NCI-H748 treated with DMSO at 0.1 percent for 48 hours (cell line): ENCODE results near the gene ARHGEF10L.

ENCODE experiments used
- DNase-seq: peaks from one replicate; lab custom pipeline; 2025; lab: John Stamatoyannopoulos, UW

Gene ARHGEF10L

DNA sequence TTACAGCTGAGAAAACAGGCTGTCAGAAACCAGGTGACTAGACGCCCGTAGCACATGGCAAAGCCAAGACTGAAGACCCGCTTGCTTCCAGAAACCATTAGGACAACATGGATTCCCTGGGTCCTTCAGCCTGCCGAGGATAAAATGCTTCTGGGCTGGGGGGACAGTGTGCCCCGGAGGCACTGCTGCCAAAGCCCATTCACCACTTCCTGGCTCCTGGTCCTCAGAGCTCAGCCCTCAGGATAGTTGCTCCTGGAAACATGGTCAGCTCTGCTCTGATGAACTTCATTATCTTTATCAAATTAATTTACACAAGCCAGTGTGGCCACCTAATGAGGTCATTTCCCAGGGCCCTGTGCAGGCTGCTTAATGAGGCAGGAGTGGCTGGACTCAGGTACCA, 174.5 kb downstream of the ARHGEF10L start:
- no peak for DNase-seq

DNA sequence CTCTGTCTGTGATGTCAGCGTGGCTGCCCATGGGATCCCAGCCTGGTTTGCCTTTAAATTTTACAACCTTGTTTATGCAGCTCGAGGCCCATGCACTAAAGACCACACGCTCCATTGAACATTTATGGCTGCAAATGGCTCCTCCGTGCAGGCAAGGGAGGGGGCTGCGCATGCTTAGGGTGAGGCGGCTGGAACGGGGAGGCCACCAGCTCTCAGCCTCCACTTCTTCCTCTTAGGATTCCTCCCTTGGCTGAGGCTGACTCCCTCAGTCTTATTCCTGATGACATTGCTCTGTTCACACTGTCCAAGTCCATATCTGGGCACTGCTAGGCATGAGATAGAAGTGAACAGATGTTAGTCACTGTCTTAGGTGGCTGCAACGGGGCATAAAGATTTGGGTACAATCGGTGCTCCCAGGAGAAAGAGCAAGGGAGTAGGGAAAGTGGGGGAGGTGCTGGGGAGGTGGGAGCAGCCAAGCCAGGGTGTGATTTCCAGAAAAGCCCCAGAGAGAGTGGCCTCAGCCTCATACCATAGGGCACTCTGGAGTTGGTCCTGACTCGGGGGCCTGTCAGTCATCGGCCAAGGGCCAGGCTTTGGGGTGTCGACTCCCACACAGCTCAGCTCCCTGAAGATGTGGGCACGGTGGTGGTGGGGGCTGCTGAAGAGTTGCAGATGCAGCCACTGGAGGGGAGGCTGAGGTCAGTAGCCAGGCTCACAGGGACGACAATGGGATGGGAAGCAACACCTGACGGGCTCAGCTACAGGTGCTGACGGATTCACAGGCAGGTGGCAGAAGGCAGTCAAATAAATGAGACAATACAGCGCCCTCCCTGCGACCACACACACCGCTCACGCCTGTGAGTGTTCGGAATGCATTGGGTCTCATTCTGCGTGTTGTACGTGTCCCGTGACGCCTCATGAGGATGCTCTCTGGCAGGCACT, 178.4 kb downstream of the ARHGEF10L start:
- DNase-seq, result no peak

DNA sequence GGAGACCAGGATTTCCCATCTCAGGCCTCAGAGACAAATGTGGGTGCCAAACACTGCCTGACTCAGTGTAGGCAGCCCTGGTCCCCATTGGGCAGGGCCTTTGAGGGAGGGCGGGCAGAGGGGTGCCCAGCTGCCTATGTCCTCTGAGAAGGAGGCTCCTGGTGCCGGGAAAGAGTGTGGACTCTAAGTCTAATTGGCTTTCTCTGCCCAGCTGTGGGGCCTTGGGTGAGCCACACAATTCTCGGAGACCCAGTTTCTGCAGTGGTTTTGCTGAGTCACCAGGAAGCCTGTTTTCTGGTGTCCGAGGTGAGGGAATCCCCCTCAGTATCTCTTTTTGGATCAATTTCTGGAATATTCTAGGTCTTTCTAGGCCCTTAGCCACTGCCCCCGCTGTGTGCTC, 180.4 kb downstream of the ARHGEF10L start:
- DNase-seq, result no peak

- DNase-seq, result no peak
Measured at GRCh38 chr1:17721444-17721843, 181.9 kb downstream of the ARHGEF10L start.

DNA sequence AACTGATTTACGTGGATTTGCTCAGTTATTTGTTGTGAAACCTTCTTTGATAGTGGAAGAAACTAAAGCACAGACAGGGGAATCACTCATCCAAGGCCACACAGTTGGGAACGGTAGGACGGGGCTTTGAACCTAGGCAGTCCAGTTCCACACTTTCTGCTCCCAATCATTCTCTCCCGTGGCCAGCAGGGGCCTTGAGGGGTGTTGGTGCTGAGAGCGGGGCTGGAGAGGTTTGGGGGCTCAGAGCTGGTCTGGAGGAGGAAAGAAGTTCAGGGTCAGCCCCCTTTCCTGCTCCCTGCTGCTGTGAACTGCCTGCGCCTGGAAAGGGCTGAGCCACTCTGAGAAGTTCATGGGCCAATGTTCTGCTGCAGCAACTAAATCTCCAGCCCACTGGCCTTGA, 184.2 kb downstream of the ARHGEF10L start:
- no peak for DNase-seq

DNA sequence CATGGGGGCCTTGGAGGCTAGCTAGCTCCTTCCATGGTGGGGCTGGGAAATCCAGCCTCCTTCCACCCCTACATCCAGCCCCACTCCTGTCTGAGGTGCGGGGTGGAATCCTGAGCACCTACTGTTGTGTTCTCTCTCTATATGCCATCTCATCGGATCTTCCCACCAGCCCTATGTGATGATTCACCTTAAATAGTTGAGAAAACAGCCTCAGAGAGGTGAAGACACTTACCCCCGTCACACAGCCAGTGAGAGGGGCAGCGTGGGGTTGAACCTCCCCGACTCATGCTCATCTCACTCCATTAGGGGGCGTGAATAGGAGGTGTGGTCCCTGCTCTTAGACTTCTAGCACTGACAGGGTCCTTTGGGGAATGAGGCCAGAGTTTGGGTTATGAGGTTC, 184.7 kb downstream of the ARHGEF10L start:
- DNase-seq, result no peak

- no peak for DNase-seq
Measured at GRCh38 chr1:17725084-17725719, 185.7 kb downstream of the ARHGEF10L start.

- DNase-seq, result no peak
Measured at GRCh38 chr1:17725811-17726582, 186.5 kb downstream of the ARHGEF10L start.

GRCh38 chr1:17728123-17728712, 188.7 kb downstream of the ARHGEF10L start:
- no peak for DNase-seq

DNA sequence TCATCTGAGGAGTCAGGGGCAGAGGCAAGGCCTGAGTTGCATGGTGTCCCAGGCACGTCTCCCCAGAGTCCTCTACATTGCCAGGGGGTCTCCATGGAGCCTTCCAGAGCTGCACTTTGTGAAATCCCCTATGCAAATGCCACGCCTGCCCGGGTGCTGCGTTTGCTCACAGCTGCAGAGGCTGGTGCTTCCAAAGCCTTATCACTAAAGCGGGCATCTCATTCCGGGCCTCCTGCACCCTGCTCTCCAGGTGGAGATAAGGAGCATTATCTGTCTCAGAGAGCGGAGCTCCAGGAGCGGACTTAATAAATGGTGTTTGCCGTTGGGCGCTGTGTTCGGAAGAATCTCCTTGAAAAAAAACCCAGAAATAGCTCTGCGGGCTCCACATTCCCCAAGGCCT, 189.8 kb downstream of the ARHGEF10L start:
- DNase-seq, result no peak

DNA sequence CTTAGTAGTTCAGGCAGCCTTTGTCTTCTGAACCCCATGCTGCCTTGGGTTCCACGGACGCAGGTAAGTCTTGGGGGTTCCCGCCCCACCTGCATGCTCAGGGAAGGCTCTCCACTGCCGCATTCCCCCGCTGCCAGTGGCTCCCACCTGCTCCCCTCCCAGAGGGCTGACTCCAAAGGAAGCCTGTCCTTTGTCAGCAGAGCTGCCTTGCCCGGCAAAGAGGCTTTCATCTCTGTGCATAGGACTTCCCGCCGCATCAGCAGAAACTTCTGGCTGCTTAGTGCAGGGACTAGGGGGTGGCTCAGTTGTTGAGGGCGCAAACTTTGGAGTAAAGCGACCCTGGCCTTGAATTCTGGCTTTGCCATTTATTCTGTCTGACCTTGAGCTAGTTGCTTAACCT, 190.4 kb downstream of the ARHGEF10L start:
- DNase-seq, result no peak

DNA sequence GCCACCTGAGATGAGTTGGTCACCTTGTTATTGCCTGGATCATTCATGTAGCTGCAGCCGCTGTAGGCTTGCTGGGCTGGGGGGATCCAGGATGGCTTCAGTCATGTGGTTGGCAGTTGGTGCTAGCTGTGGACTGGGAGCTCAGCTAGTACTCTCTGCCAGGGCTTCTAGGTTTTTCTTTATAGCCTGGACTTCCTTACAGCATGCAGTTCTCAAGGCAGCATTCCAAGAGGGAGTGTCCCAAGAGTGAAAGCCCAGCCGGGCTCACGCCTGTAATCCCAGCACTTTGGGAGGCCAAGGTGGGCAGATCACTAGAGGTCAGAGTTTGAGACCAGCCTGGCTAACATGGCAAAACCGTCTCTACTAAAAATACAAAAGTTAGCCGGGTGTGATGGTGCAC, 192.0 kb downstream of the ARHGEF10L start:
- no peak for DNase-seq

DNA sequence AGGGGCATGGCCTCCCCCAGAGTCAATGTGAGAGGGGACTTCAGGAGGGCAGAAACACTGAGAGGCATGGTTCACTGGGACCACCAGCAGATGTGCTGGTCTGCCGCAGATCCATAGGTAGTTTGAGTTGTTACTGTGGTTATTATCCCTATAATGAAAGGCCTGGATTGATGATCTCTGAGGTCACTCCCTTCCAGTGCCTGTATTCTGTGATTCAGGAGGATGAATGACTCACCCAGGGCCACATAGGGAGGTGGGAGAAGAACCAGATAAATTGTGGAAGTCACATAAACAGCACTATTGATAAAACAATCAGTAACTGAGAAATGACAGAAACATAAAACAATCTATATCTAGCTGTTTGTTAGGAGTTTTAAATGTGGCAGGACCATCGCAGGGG, 193.0 kb downstream of the ARHGEF10L start:
- no peak for DNase-seq

GRCh38 chr1:17733661-17734060, 194.2 kb downstream of the ARHGEF10L start:
- DNase-seq, result no peak

DNA sequence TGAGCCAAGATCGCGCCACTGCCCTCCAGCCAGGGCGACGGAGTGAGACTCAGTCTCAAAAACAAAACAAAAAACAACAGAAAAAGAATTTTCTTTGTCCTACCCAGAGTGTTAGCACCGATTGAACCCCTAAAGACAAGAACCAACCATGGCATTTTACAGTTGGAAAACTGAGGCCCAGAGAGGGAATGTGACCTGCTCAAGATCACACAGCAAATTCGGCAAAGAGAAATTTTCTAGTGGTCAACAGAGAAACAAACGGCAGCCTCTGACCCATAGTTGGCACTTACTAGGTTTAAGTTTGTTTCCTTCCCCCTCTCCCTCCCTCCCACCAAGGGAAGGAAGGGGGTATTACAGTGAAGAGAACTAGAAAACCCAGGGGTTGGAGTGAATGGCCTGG, 195.1 kb downstream of the ARHGEF10L start:
- no peak for DNase-seq

GRCh38 chr1:17735348-17735747, 195.8 kb downstream of the ARHGEF10L start:
- no peak for DNase-seq

DNA sequence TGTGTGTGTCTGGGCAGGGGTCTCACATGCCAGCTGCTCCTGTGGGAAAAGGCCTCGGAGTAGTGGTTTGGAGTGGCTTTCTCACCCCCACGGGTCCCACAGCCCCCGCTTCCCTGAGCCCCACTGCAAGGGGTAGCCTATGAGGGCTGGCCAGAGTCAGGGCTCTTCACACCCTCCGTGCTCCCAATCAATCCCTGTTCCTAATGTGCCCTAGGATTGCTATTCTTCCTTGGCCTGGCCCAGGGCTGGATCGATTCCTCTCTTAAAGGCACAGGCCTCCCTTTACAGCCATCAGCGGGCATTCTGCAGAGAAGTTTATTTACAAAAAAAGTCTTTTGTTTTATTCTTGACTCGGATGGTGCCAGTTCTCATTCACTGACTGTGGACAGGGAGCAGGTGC, 196.3 kb downstream of the ARHGEF10L start:
- no peak for DNase-seq

GRCh38 chr1:17736625-17737024, 197.1 kb downstream of the ARHGEF10L start:
- DNase-seq, result no peak

DNA sequence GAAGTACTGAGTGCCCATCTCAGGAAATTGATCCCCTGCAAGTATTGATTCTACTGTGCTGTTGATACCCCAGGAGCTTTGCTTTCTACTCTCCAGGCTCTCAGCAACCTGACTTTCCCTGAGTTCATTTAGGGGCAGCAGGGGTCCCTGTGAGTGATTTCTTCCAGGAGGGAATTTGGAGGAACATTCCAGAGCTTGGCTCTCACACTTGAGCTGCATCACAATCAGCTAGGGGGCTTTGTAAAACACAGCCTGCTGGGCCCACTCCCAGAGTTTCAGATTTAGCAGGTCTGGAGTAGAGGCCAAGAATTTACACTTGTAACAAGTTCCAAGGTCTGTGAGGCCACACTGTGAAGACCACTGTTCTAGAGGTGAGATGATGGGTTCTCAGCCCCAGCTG, 199.6 kb downstream of the ARHGEF10L start:
- no peak for DNase-seq

GRCh38 chr1:17741052-17741451, 201.6 kb downstream of the ARHGEF10L start:
- DNase-seq, result no peak

DNA sequence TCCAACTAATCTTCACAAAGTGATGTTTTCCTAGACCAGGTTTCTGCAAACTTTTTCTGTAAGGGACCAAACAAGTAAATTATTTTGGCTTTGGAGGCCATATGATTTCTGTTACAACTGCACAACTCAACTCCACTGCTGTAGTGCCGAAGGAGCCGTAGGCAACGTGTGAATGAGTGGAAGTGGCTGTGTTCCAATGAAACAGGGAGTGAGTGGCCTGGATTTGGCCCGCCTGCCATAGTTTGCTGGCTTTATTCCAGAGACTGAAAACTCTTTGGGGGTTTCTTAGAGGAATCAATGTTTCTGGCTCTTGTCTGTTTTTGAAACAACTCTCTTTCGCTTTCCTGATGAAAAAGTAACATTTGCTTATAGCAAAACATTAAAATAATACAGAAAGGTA, 203.1 kb downstream of the ARHGEF10L start:
- no peak for DNase-seq

DNA sequence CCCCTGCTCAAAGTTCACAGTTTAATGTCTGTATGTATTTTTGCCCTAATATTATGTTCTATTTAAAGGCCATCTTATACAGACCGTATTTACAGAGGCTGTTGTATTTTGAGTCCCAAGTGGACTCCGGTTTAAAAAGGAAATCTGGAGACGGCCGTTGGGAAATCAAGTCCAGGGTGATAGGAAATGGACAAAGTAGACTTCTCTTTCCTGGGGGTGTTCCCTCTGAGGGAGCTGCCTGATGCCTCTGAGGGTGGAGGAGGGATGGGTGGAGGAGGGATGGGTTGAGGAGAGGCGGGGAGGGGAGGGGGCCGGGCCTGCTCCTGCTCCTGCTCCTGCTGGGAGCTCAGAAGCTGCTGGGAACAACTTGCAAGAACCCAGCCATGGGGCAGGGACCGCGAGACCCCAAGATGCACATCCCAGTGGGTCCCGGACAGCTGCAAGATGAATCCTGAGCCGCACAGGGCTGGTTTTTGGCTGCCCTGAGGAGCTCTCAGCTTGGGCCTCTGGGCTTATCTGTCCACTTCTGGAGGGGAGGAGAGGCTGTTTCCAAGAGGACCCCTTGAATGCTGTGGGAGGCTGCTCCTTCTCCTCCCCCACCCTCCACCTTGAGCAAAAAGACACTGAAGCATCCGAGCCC, 203.6 kb downstream of the ARHGEF10L start:
- DNase-seq, result no peak
